Measurements from ENCODE around the gene ETNK2.
A peak's percentile ranks its signal among the peaks of the same experiment; 100 is the strongest.

Gene ETNK2

DNA sequence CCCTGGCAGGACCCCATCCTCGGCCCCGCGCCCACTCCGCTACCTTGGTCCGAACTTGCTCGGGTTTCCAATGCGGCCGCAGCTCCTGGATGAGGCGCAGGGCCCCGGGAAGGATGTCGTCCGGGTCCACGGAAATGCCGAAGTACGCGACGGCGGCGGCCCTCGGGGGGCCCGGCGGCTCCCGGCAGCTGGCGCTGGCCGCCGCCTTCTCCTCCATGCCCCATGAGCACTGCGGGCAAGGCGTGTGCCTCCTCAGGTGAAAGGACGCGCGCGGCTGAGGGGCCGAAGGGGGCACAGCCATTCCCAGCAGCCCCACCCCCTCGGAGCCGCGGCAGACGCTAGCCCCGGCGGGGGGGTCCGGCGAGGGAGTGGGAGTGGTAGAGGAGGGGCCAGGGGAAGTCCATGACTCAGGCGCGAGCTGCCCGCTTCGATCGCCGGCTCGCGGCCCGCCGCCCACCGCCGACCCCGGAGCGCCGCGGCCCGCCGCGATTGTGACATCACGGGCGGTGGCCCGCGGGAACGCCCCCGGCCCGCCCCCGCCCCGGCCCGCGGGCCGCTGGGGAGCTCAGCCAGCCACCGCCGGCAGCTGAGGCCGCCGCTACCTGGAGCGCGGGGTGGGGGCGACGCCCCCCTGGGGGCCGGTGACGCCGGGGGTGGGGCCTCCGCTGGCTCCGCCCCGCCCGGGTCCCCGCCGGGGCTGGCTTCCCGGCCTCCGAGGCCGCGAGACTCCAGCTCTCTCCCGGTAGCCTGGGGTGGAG is at the start of gene ETNK2:
Gene ETNK2 (minus strand): TSS at position 493 of the 758 bp plus-strand sequence. CDS start 192 bp downstream, at position 301.
- peak within 1 kb of the TSS in 4 of 5 donors; percentile 57 to 71 (median 66) for H3K4me3 ChIP-seq (ENCODE audit: low read depth in 1 of 5, low read length in 5 of 5)
- H3K9ac ChIP-seq (ENCODE audit: low read length in 5 of 5), result peak within 1 kb of the TSS in 3 of 5 donors; percentile 61 to 77 (median 71)
- no peaks in the 10 kb centered on the region for H3K9me3 ChIP-seq (ENCODE audit: control insufficient read depth in 5 of 5, low read length in 5 of 5)
- H3K27me3 ChIP-seq (ENCODE audit: control insufficient read depth in 5 of 5, insufficient read depth in 4 of 5, low read length in 5 of 5), result peaks cover 0 to 29% (median 18%) of the 10 kb centered on the region in 5 donors
- no peak within 1 kb of the TSS for H3K27ac ChIP-seq (ENCODE audit: low read depth, low read length)
- no peaks in the 10 kb centered on the region for H3K36me3 ChIP-seq (ENCODE audit: control insufficient read depth in 5 of 5, insufficient read depth in 5 of 5, low read length in 5 of 5)
- H3K4me1 ChIP-seq (ENCODE audit: control insufficient read depth in 5 of 5, insufficient read depth in 5 of 5, low read length in 5 of 5), result peaks cover 0 to 18% (median 14%) of the 10 kb centered on the region in 5 donors

- H3K27me3 ChIP-seq (ENCODE audit: control insufficient read depth in 5 of 5, insufficient read depth in 4 of 5, low read length in 5 of 5), result peaks cover 7 to 31% (median 13%) of the 10 kb centered on the region in 5 donors
- peaks cover 0 to 23% (median 8%) of the 10 kb centered on the region in 5 donors for H3K4me1 ChIP-seq (ENCODE audit: control insufficient read depth in 5 of 5, insufficient read depth in 5 of 5, low read length in 5 of 5)
- no peak overlapping the region for H3K4me3 ChIP-seq (ENCODE audit: low read depth in 1 of 5, low read length in 5 of 5)
- H3K9me3 ChIP-seq (ENCODE audit: control insufficient read depth in 5 of 5, low read length in 5 of 5), result no peaks in the 10 kb centered on the region
- no peak overlapping the region for H3K27ac ChIP-seq (ENCODE audit: low read depth, low read length)
- H3K9ac ChIP-seq (ENCODE audit: low read length in 5 of 5), result no peak overlapping the region
- no peaks in the 10 kb centered on the region for H3K36me3 ChIP-seq (ENCODE audit: control insufficient read depth in 5 of 5, insufficient read depth in 5 of 5, low read length in 5 of 5)
Observed at GRCh38 chr1:204201348-204202040, 49.6 kb upstream of the ETNK2 start.

GRCh38 chr1:204199579-204199978 is 47.7 kb upstream of the ETNK2 start:
- Histone ChIP-seq H3K9me3 (ENCODE audit: control insufficient read depth in 5 of 5, low read length in 5 of 5) (no peaks in the 10 kb centered on the region), H3K4me3 (ENCODE audit: low read depth in 1 of 5, low read length in 5 of 5) (no peak overlapping the region), H3K27ac (ENCODE audit: low read depth, low read length) (no peak overlapping the region), H3K27me3 (ENCODE audit: control insufficient read depth in 5 of 5, insufficient read depth in 4 of 5, low read length in 5 of 5) (peaks cover 7 to 47% (median 28%) of the 10 kb centered on the region in 5 donors), H3K4me1 (ENCODE audit: control insufficient read depth in 5 of 5, insufficient read depth in 5 of 5, low read length in 5 of 5) (peaks cover 0 to 18% (median 8%) of the 10 kb centered on the region in 5 donors), H3K36me3 (ENCODE audit: control insufficient read depth in 5 of 5, insufficient read depth in 5 of 5, low read length in 5 of 5) (no peaks in the 10 kb centered on the region), H3K9ac (ENCODE audit: low read length in 5 of 5) (no peak overlapping the region)

- H3K4me1 ChIP-seq (ENCODE audit: control insufficient read depth in 5 of 5, insufficient read depth in 5 of 5, low read length in 5 of 5), result peaks cover 0 to 18% (median 8%) of the 10 kb centered on the region in 5 donors
- H3K9ac ChIP-seq (ENCODE audit: low read length in 5 of 5), result peak overlapping the region in 1 of 5 donors; percentile 33
- no peaks in the 10 kb centered on the region for H3K36me3 ChIP-seq (ENCODE audit: control insufficient read depth in 5 of 5, insufficient read depth in 5 of 5, low read length in 5 of 5)
- no peak overlapping the region for H3K4me3 ChIP-seq (ENCODE audit: low read depth in 1 of 5, low read length in 5 of 5)
- no peak overlapping the region for H3K27ac ChIP-seq (ENCODE audit: low read depth, low read length)
- no peaks in the 10 kb centered on the region for H3K9me3 ChIP-seq (ENCODE audit: control insufficient read depth in 5 of 5, low read length in 5 of 5)
- H3K27me3 ChIP-seq (ENCODE audit: control insufficient read depth in 5 of 5, insufficient read depth in 4 of 5, low read length in 5 of 5), result peaks cover 7 to 45% (median 28%) of the 10 kb centered on the region in 5 donors
Observed at GRCh38 chr1:204198348-204199340, 46.8 kb upstream of the ETNK2 start.

GRCh38 chr1:204197068-204197467 is 45.2 kb upstream of the ETNK2 start:
- Histone ChIP-seq H3K9me3 (ENCODE audit: control insufficient read depth in 5 of 5, low read length in 5 of 5) (no peaks in the 10 kb centered on the region), H3K4me1 (ENCODE audit: control insufficient read depth in 5 of 5, insufficient read depth in 5 of 5, low read length in 5 of 5) (peaks cover 0 to 18% (median 8%) of the 10 kb centered on the region in 5 donors), H3K4me3 (ENCODE audit: low read depth in 1 of 5, low read length in 5 of 5) (no peak overlapping the region), H3K27me3 (ENCODE audit: control insufficient read depth in 5 of 5, insufficient read depth in 4 of 5, low read length in 5 of 5) (peaks cover 0 to 41% (median 16%) of the 10 kb centered on the region in 5 donors), H3K36me3 (ENCODE audit: control insufficient read depth in 5 of 5, insufficient read depth in 5 of 5, low read length in 5 of 5) (no peaks in the 10 kb centered on the region), H3K9ac (ENCODE audit: low read length in 5 of 5) (no peak overlapping the region), H3K27ac (ENCODE audit: low read depth, low read length) (no peak overlapping the region)

DNA sequence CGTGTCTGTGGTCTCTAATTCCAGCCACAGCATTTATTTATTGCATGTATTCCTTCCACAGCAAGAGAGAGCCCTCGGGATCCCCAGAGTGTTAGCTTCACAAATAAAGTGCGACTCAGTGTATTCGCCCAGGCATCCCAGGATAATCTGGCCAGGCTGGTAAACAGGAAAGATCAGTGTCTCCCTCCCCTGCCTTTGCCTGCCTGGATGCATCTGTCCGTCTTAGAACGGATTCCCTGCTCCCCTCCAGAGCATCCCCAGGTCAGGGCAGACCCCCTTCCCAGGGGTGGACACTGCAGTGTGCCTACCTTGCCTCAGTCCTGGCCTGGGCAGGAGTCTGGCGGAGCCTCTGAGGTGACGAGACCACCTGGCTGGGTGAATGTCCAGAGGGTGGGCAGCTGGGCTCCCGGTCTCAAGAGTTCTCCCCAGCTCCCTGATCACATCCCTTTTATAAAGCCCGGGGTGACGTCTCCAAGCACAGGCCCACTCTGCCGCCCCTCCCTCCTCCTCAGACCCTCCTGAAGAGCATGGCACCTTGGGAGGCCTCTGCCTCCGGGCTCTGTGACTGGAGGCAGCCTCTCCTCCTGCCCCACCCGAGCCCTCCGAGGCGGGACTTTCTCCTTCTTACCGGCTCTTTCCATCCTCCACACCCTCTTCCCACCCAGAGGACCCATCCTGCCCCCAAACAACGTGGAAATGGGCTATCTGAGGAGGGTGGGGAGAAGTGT is 44.4 kb upstream of the ETNK2 start, which contains the start of gene KISS1:
Gene KISS1 (minus strand): TSS at position 424 of the 728 bp plus-strand sequence. CDS start 3,615 bp downstream, outside the sequence.
- H3K9ac ChIP-seq (ENCODE audit: low read length in 5 of 5), result no peak within 1 kb of the TSS
- H3K36me3 ChIP-seq (ENCODE audit: control insufficient read depth in 5 of 5, insufficient read depth in 5 of 5, low read length in 5 of 5), result no peaks in the 10 kb centered on the region
- H3K27me3 ChIP-seq (ENCODE audit: control insufficient read depth in 5 of 5, insufficient read depth in 4 of 5, low read length in 5 of 5), result peaks cover 0 to 37% (median 14%) of the 10 kb centered on the region in 5 donors
- no peak within 1 kb of the TSS for H3K4me3 ChIP-seq (ENCODE audit: low read depth in 1 of 5, low read length in 5 of 5)
- H3K27ac ChIP-seq (ENCODE audit: low read depth, low read length), result no peak within 1 kb of the TSS
- peaks cover 0 to 18% (median 8%) of the 10 kb centered on the region in 5 donors for H3K4me1 ChIP-seq (ENCODE audit: control insufficient read depth in 5 of 5, insufficient read depth in 5 of 5, low read length in 5 of 5)
- H3K9me3 ChIP-seq (ENCODE audit: control insufficient read depth in 5 of 5, low read length in 5 of 5), result no peaks in the 10 kb centered on the region

GRCh38 chr1:204194771-204195170 is 42.9 kb upstream of the ETNK2 start:
- Histone ChIP-seq H3K27ac (ENCODE audit: low read depth, low read length) (no peak overlapping the region), H3K27me3 (ENCODE audit: control insufficient read depth in 5 of 5, insufficient read depth in 4 of 5, low read length in 5 of 5) (peaks cover 0 to 36% (median 14%) of the 10 kb centered on the region in 5 donors), H3K9ac (ENCODE audit: low read length in 5 of 5) (no peak overlapping the region), H3K9me3 (ENCODE audit: control insufficient read depth in 5 of 5, low read length in 5 of 5) (no peaks in the 10 kb centered on the region), H3K36me3 (ENCODE audit: control insufficient read depth in 5 of 5, insufficient read depth in 5 of 5, low read length in 5 of 5) (no peaks in the 10 kb centered on the region), H3K4me1 (ENCODE audit: control insufficient read depth in 5 of 5, insufficient read depth in 5 of 5, low read length in 5 of 5) (peaks cover 0 to 22% (median 12%) of the 10 kb centered on the region in 5 donors), H3K4me3 (ENCODE audit: low read depth in 1 of 5, low read length in 5 of 5) (no peak overlapping the region)

DNA sequence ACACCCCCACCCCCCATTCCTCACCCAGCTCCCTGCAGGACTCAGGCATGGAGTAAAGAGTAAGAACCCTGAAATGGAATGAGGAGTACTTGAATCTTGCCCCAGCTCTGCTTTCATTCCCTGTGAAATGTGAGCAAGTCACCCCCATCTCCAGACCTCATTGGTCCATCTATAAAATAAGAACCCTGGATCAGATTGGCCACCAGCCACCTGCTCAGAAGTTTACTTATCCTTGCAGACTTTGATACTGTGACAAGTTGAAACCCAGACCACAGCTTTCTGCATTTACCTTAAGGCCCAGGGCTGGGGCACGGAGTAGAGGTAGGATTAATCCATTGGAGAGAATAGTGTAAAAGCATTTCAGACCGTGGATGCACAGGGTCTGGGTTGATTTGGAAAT is 42.2 kb upstream of the ETNK2 start:
- H3K4me1 ChIP-seq (ENCODE audit: control insufficient read depth in 5 of 5, insufficient read depth in 5 of 5, low read length in 5 of 5), result peaks cover 0 to 18% (median 12%) of the 10 kb centered on the region in 5 donors
- no peak overlapping the region for H3K27ac ChIP-seq (ENCODE audit: low read depth, low read length)
- no peaks in the 10 kb centered on the region for H3K36me3 ChIP-seq (ENCODE audit: control insufficient read depth in 5 of 5, insufficient read depth in 5 of 5, low read length in 5 of 5)
- H3K4me3 ChIP-seq (ENCODE audit: low read depth in 1 of 5, low read length in 5 of 5), result no peak overlapping the region
- H3K27me3 ChIP-seq (ENCODE audit: control insufficient read depth in 5 of 5, insufficient read depth in 4 of 5, low read length in 5 of 5), result peaks cover 0 to 41% (median 19%) of the 10 kb centered on the region in 5 donors
- no peaks in the 10 kb centered on the region for H3K9me3 ChIP-seq (ENCODE audit: control insufficient read depth in 5 of 5, low read length in 5 of 5)
- no peak overlapping the region for H3K9ac ChIP-seq (ENCODE audit: low read length in 5 of 5)
